ENCODE results near the gene PTF1A.

The PTF1A gene

GRCh38 chr10:23191764-23192711, at the start of gene PTF1A:
Gene PTF1A (plus strand): TSS chr10:23192312. CDS start chr10:23192531, 219 bp downstream.
- no peak for DNase-seq (ENCODE audit: low read depth in 2 of 3, low spot score in 1 of 3)

GRCh38 chr10:23146258-23146657, 45.9 kb upstream of the PTF1A start:
- no peak for DNase-seq (ENCODE audit: low read depth in 2 of 3, low spot score in 1 of 3)

- DNase-seq (ENCODE audit: low read depth in 2 of 3, low spot score in 1 of 3): no peak
Measured at GRCh38 chr10:23147035-23147434, 45.1 kb upstream of the PTF1A start.

GRCh38 chr10:23148214-23148613, 43.9 kb upstream of the PTF1A start:
- DNase-seq (ENCODE audit: low read depth in 2 of 3, low spot score in 1 of 3): no peak

GRCh38 chr10:23150091-23150490, 42.0 kb upstream of the PTF1A start:
- DNase-seq (ENCODE audit: low read depth in 2 of 3, low spot score in 1 of 3): no peak

- no peak for DNase-seq (ENCODE audit: low read depth in 2 of 3, low spot score in 1 of 3)
Measured at GRCh38 chr10:23150610-23151009, 41.5 kb upstream of the PTF1A start.

- no peak for DNase-seq (ENCODE audit: low read depth in 2 of 3, low spot score in 1 of 3)
Measured at GRCh38 chr10:23151071-23151470, 41.0 kb upstream of the PTF1A start.

GRCh38 chr10:23155169-23155568, 36.9 kb upstream of the PTF1A start:
- DNase-seq (ENCODE audit: low read depth in 2 of 3, low spot score in 1 of 3): no peak

- no peak for DNase-seq (ENCODE audit: low read depth in 2 of 3, low spot score in 1 of 3)
Measured at GRCh38 chr10:23156447-23157150, 35.5 kb upstream of the PTF1A start.

- DNase-seq (ENCODE audit: low read depth in 2 of 3, low spot score in 1 of 3): no peak
Measured at GRCh38 chr10:23157239-23157681, 34.9 kb upstream of the PTF1A start.

GRCh38 chr10:23157691-23158369, 34.3 kb upstream of the PTF1A start:
- no peak for DNase-seq (ENCODE audit: low read depth in 2 of 3, low spot score in 1 of 3)

GRCh38 chr10:23158370-23158769, 33.7 kb upstream of the PTF1A start:
- DNase-seq (ENCODE audit: low read depth in 2 of 3, low spot score in 1 of 3): peak; percentile 5 to 25 (median 20)

GRCh38 chr10:23171232-23171876, 20.8 kb upstream of the PTF1A start:
- no peak for DNase-seq (ENCODE audit: low read depth in 2 of 3, low spot score in 1 of 3)

- no peak for DNase-seq (ENCODE audit: low read depth in 2 of 3, low spot score in 1 of 3)
Measured at GRCh38 chr10:23172429-23173213, 19.5 kb upstream of the PTF1A start.

GRCh38 chr10:23173214-23174073, 18.7 kb upstream of the PTF1A start:
- no peak for DNase-seq (ENCODE audit: low read depth in 2 of 3, low spot score in 1 of 3)

- DNase-seq (ENCODE audit: low read depth in 2 of 3, low spot score in 1 of 3): no peak
Measured at GRCh38 chr10:23174074-23174976, 17.8 kb upstream of the PTF1A start.

GRCh38 chr10:23174977-23175512, 17.1 kb upstream of the PTF1A start:
- no peak for DNase-seq (ENCODE audit: low read depth in 2 of 3, low spot score in 1 of 3)

GRCh38 chr10:23186178-23186577, 5.9 kb upstream of the PTF1A start:
- no peak for DNase-seq (ENCODE audit: low read depth in 2 of 3, low spot score in 1 of 3)
